Loucy (cell line): ENCODE results near the gene INPP4A.

Experiments used
- CTCF ChIP-seq: fragments of 200-600 bp; sonication (generic); conservative IDR thresholded peaks from 2 replicates; pipeline ENCODE4 v1.5.1; 2014; ENCODE audit warnings: mild to moderate bottlenecking, antibody characterized with exemption, low read length
- EZH2phosphoT487 ChIP-seq: fragments of 200-600 bp; IDR thresholded peaks from 2 replicates; pipeline ENCODE4 v1.6.1; 2018; ENCODE audit warnings: antibody characterized with exemption, mild to moderate bottlenecking, moderate library complexity, borderline replicate concordance

- no peak for TF ChIP-seq CTCF
- TF ChIP-seq EZH2phosphoT487, result no peak
Measured at GRCh38 chr2:98478907-98479306, 34.2 kb downstream of the INPP4A start.
